Measurements from ENCODE around the gene C1R. TPM values are rescaled to one million over a fixed set of nuclear protein-coding genes. Genes with fewer than 3 reads are reported as not detected.

C1R gene
- total RNA-seq, 1 donor from 2014 or later: 1,046 TPM

DNA sequence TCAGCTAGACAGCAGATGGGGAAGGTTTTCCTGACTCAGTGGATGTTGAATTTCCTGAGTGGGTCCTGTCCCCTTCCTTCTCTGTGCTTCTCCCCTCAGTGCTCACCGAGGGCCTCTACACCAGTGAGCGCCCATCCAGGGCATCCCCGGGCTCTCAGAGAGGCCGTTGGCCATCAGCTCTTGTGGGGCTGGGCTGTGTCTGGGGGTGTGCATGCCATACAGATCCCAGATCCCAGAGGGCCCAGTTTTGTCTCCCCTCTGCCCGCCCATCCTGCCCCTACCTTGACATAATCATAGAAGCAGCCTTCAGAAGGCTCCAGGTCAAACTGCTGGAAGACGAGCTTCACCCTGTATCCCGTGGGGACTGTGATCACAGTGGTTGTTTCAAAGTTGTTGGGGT is 1.1 kb downstream of the C1R start:
- H3K27ac ChIP-seq: peak overlapping the region; percentile 77 to 79
- DNase-seq (ENCODE audit: low spot score in 2 of 2): peak in 1 of 2 donors; percentile 53
- H3K4me1 ChIP-seq: peaks cover 0 to 12% of the 10 kb centered on the region in 2 donors
- TF ChIP-seq, protein P1, sequence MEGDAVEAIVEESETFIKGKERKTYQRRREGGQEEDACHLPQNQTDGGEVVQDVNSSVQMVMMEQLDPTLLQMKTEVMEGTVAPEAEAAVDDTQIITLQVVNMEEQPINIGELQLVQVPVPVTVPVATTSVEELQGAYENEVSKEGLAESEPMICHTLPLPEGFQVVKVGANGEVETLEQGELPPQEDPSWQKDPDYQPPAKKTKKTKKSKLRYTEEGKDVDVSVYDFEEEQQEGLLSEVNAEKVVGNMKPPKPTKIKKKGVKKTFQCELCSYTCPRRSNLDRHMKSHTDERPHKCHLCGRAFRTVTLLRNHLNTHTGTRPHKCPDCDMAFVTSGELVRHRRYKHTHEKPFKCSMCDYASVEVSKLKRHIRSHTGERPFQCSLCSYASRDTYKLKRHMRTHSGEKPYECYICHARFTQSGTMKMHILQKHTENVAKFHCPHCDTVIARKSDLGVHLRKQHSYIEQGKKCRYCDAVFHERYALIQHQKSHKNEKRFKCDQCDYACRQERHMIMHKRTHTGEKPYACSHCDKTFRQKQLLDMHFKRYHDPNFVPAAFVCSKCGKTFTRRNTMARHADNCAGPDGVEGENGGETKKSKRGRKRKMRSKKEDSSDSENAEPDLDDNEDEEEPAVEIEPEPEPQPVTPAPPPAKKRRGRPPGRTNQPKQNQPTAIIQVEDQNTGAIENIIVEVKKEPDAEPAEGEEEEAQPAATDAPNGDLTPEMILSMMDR (IDR thresholded peaks at IDR 0.05): no peak
- no peaks in the 10 kb centered on the region for H3K9me3 ChIP-seq
- no peaks in the 10 kb centered on the region for H3K27me3 ChIP-seq
- peak overlapping the region; percentile 51 to 62 for H3K4me3 ChIP-seq
- peaks cover 20 to 38% of the 10 kb centered on the region in 2 donors for H3K36me3 ChIP-seq
- intact Hi-C loops (cut with DNase I): loop anchor here (5.0 kb wide), 1 partner anchor 74 kb away; the partner anchor contains the start of gene LPCAT3

DNA sequence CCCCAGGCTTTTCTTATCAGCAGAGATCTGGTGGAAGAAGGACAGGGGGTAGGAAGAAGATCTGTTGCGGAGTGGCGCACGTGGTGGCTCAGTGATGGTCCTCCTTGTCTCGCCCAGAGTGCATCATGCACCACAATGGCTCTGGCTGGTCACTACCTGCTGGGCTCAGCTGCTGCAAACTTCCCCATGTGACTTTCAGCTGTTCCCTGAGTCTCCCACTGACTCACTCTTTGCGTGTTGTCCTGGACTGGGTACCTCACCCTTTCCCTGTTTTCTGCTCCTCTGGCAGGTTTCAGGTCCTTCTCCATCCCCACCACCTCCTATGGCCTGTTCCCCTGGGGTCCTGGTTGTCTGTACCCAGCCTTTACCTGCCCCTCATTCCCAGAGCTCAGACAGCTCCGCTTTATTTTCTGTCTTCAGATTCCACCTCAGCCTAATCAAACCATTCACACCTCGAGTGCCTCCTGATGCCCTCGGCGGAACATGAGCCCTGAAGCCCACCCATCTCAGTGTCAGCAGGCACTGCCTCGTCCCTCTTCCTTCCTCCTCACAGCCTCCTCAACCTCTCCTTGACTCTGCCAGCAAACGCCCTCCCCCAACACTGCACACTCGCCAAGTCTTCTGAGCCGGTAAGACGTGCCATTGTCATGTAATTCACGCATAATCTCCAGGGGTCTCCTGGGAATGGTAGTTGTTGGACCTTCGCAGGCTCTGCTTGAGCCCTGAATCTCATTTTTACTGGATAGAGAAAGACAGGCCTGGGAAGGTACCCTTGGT is 1.8 kb downstream of the C1R start:
- Histone ChIP-seq H3K27ac (peak overlapping the region; percentile 77 to 79), H3K4me1 (peaks cover 0 to 12% of the 10 kb centered on the region in 2 donors), H3K27me3 (no peaks in the 10 kb centered on the region), H3K9me3 (no peaks in the 10 kb centered on the region), H3K36me3 (peaks cover 27 to 46% of the 10 kb centered on the region in 2 donors), H3K4me3 (peak overlapping the region; percentile 51 to 62)
- TF ChIP-seq, protein P1 (IDR thresholded peaks at IDR 0.05): no peak
- peak in 1 of 2 donors; percentile 61 for DNase-seq (ENCODE audit: low spot score in 2 of 2)
- intact Hi-C loops (cut with DNase I): loop anchor here (5.0 kb wide), 1 partner anchor 73 kb away; the partner anchor contains the start of gene LPCAT3

DNA sequence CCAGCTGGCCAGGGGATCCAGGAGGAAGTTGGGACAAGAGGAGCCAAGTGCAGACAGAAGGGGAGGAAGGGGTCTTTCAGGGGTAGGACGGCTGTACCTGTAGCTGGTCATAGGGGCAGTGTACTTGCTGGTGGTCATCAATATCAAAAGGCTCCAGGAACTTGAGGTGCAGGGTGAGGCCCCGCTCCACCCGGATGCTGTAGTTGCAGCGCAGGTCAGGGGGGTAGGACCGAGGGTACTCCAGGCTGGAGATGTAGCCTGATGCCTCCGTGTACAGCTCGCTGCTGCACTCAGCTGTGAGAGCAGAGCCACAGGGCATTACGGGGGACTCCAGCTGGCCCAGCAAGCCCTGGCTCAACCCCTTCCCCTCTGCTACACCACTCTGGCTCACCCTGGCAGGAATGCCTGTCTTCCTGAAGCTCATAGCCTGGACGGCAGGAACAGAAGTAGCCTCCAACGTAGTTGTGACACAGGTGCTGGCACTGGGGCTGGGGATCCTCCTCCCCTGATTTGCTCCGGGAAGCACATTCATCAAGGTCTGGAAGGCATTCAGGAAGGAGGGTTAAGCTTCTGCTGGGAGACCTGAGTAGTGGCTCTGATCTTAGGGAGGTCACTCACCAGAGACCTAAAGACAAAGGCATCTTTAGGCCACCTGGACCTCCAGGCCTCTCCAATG is 2.9 kb downstream of the C1R start:
- peaks cover 0 to 12% of the 10 kb centered on the region in 2 donors for H3K4me1 ChIP-seq
- no peaks in the 10 kb centered on the region for H3K9me3 ChIP-seq
- TF ChIP-seq, protein P1 (IDR thresholded peaks at IDR 0.05): no peak
- DNase-seq (ENCODE audit: low spot score in 2 of 2): peak in 1 of 2 donors; percentile 62
- intact Hi-C loops (cut with DNase I): no loop called here
- peaks cover 36 to 56% of the 10 kb centered on the region in 2 donors for H3K36me3 ChIP-seq
- no peaks in the 10 kb centered on the region for H3K27me3 ChIP-seq
- peak overlapping the region in 1 of 2 donors; percentile 2 for H3K4me3 ChIP-seq
- H3K27ac ChIP-seq: peak overlapping the region; percentile 77 to 79

DNA sequence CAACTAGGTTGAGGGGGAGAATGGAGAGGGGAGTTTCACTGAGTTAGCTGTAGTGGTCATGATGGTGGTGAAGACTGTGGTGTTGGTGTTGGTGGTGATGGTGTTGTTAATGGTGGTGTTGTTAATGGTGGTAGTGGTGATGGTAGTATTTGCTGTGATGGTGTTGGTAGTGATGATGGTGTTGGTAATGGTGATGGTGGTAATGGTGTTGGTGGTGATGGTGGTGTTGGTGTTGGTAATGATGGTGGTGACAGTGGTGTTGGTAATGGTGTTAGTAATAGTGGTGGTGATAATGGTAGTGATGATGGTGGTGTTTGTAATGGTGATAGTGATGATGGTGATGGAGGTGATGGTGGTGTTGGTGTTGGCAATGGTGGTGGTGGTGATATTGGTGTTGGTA is 9.1 kb downstream of the C1R start:
- Histone ChIP-seq H3K9me3 (no peaks in the 10 kb centered on the region), H3K27ac (no peak overlapping the region), H3K4me3 (no peak overlapping the region), H3K27me3 (no peaks in the 10 kb centered on the region), H3K36me3 (peaks cover 51 to 70% of the 10 kb centered on the region in 2 donors), H3K4me1 (peaks cover 3 to 11% of the 10 kb centered on the region in 2 donors)
- DNase-seq (ENCODE audit: low spot score in 2 of 2): no peak
- intact Hi-C loops (cut with DNase I): no loop called here
- TF ChIP-seq, protein P1 (IDR thresholded peaks at IDR 0.05): no peak

DNA sequence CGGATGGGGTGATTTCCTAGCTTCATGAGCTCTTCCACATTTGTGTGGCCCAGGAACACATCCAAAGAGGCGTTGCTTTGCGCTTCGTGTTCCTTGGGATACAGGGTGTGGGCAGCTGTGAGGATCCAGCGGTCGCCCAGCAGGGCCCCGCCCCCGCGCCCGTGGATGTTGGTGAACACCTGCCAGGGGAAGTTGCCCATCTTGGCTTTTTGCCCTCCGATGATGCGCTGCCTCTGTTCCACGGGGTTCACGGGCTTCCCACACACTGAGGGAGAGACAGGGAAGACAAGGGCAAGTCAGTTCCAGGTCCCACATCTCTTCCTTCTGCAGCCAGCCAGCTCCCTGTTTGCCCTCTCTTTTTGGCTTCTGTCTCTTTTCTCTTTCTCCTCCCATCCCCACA is 11.2 kb downstream of the C1R start:
- no peak for DNase-seq (ENCODE audit: low spot score in 2 of 2)
- Histone ChIP-seq H3K4me3 (no peak overlapping the region), H3K4me1 (peaks cover 3 to 11% of the 10 kb centered on the region in 2 donors), H3K27ac (peak overlapping the region in 1 of 2 donors; percentile 33), H3K9me3 (no peaks in the 10 kb centered on the region), H3K27me3 (no peaks in the 10 kb centered on the region), H3K36me3 (peaks cover 42 to 49% of the 10 kb centered on the region in 2 donors)
- intact Hi-C loops (cut with DNase I): no loop called here
- TF ChIP-seq, protein P1 (IDR thresholded peaks at IDR 0.05): no peak
